Measurements from ENCODE around the gene TARS1. TPM values are rescaled to one million over a fixed set of nuclear protein-coding genes. Genes with fewer than 3 reads are reported as not detected.

Gene TARS1
- total and polyA plus RNA-seq, 5 donors from 2014 or later, result 46.7 to 71.3 (median 62.5) TPM

DNA sequence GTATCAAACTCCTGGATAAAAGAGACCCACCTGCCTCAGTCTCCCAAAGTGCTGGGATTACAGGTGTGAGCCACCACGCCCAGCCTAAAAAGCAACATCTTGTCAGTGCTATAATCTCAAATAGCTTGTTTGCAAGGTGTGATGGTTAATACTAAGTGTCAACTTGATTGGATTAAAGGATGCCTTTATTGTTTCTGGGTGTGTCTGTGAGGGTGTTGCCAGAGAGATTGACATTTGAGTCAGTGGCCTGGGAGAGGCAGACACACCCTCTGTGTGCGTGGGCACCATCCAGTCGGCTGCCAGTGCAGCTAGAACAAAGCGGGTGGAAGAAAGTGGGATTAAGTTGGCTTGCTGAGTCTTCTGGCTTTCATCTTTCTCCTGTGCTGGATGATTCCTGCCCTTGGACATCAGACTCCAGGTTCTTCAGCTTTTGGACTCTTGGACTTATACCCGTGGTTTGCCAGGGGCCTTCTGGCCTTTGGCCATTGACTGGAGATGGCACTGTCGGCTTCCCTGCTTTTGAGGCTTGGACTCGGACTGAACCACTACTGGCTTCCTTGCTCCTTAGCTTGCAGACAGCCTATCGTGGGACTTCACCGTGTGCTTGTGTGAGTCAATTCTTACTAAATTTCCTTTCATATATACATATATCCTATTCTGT is 28.1 kb downstream of the TARS1 start:
- H3K36me3 Mint-ChIP-seq, result peaks cover 58% of the 10 kb centered on the region
- Histone ChIP-seq H3K27ac (ENCODE audit: insufficient read depth, low read length, poor library complexity, severe bottlenecking) (no peak overlapping the region), H3K4me1 (ENCODE audit: control insufficient read depth, insufficient read depth, low read length, poor library complexity, severe bottlenecking) (no peaks in the 10 kb centered on the region), H3K9me3 (ENCODE audit: control insufficient read depth in 2 of 2, low read length in 2 of 2) (no peaks in the 10 kb centered on the region), H3K36me3 (ENCODE audit: control insufficient read depth, insufficient read depth, low read length) (peaks cover 71% of the 10 kb centered on the region), H3K27me3 (ENCODE audit: control insufficient read depth, insufficient read depth, low read length) (no peaks in the 10 kb centered on the region), H3K4me3 (ENCODE audit: low read depth, low read length) (no peak overlapping the region)
- ATAC-seq (ENCODE audit: low read depth in 2 of 2), result no peak
- no peaks in the 10 kb centered on the region for H3K27me3 Mint-ChIP-seq
- H3K9me3 Mint-ChIP-seq, result no peaks in the 10 kb centered on the region
- DNase-seq, result no peak
- H3K27ac Mint-ChIP-seq, result no peak overlapping the region
- no peaks in the 10 kb centered on the region for H3K4me1 Mint-ChIP-seq
- H3K4me3 Mint-ChIP-seq, result no peak overlapping the region

DNA sequence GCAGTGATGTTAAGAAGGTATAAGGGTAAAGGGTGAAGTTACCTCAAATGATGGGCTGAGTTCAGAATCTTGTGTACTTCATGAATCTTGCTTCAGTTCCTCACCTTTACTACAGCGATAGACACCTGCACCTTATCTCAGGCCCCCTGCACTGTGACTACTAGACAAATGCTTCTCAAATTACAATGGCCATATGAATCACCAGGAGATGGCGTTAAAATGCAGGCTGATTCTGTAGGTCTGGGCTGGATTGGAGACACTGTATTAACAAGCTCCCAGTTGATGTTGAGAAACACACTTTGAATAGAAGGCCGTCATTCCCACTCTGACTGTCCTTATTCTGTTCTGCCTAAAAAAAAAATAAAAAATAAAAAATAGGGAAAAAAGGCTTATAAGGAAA is 29.8 kb downstream of the TARS1 start:
- H3K27me3 Mint-ChIP-seq, result no peaks in the 10 kb centered on the region
- DNase-seq, result peak in 1 of 3 donors; percentile 24
- peaks cover 66% of the 10 kb centered on the region for H3K36me3 Mint-ChIP-seq
- H3K9me3 Mint-ChIP-seq, result peaks cover 0 to 8% (median 0%) of the 10 kb centered on the region in 7 donors
- Histone ChIP-seq H3K9me3 (ENCODE audit: control insufficient read depth in 2 of 2, low read length in 2 of 2) (no peaks in the 10 kb centered on the region), H3K27me3 (ENCODE audit: control insufficient read depth, insufficient read depth, low read length) (no peaks in the 10 kb centered on the region), H3K4me1 (ENCODE audit: control insufficient read depth, insufficient read depth, low read length, poor library complexity, severe bottlenecking) (no peaks in the 10 kb centered on the region), H3K4me3 (ENCODE audit: low read depth, low read length) (no peak overlapping the region), H3K27ac (ENCODE audit: insufficient read depth, low read length, poor library complexity, severe bottlenecking) (no peak overlapping the region), H3K36me3 (ENCODE audit: control insufficient read depth, insufficient read depth, low read length) (peaks cover 72% of the 10 kb centered on the region)
- H3K4me1 Mint-ChIP-seq, result no peaks in the 10 kb centered on the region
- H3K4me3 Mint-ChIP-seq, result no peak overlapping the region
- no peak overlapping the region for H3K27ac Mint-ChIP-seq
- no peak for ATAC-seq (ENCODE audit: low read depth in 2 of 2)

DNA sequence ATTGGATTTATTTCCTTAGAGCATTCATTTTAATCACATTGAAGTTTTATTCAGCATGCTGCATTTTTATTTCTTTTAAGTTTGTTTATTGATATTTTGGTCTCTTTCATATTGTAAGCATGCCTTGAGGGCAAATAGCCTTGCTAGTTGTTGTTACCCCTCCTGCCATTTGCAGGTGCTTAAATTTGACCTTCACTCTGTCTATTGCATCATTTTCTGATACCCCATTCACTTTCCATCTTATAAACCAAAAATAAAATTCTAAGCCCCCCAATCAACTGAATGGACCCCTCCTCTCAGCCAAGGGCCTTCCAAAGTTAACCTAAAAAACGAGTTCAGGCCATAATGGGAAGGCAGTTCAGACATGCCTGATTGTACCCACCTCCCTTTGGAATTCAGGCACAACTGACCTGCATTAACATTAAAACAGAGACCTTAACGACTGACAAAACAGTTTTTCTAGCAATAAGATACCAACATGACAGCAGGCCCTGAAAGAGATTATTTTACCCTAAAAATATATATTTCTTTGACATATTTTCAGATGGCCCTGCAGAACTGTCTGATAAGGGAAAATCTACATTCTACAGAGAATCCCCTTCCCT is 32.1 kb downstream of the TARS1 start:
- no peak overlapping the region for H3K4me3 ChIP-seq (ENCODE audit: low read depth, low read length)
- Mint-ChIP-seq H3K9me3 (peaks cover 0 to 8% (median 0%) of the 10 kb centered on the region in 7 donors), H3K27me3 (no peaks in the 10 kb centered on the region), H3K36me3 (peaks cover 71% of the 10 kb centered on the region), H3K27ac (no peak overlapping the region), H3K4me1 (no peaks in the 10 kb centered on the region), H3K4me3 (no peak overlapping the region)
- H3K36me3 ChIP-seq (ENCODE audit: control insufficient read depth, insufficient read depth, low read length), result peaks cover 55% of the 10 kb centered on the region
- no peaks in the 10 kb centered on the region for H3K9me3 ChIP-seq (ENCODE audit: control insufficient read depth in 2 of 2, low read length in 2 of 2)
- DNase-seq (no peak), ATAC-seq (ENCODE audit: low read depth in 2 of 2) (no peak)
- H3K27ac ChIP-seq (ENCODE audit: insufficient read depth, low read length, poor library complexity, severe bottlenecking), result no peak overlapping the region
- no peaks in the 10 kb centered on the region for H3K27me3 ChIP-seq (ENCODE audit: control insufficient read depth, insufficient read depth, low read length)
- no peaks in the 10 kb centered on the region for H3K4me1 ChIP-seq (ENCODE audit: control insufficient read depth, insufficient read depth, low read length, poor library complexity, severe bottlenecking)

DNA sequence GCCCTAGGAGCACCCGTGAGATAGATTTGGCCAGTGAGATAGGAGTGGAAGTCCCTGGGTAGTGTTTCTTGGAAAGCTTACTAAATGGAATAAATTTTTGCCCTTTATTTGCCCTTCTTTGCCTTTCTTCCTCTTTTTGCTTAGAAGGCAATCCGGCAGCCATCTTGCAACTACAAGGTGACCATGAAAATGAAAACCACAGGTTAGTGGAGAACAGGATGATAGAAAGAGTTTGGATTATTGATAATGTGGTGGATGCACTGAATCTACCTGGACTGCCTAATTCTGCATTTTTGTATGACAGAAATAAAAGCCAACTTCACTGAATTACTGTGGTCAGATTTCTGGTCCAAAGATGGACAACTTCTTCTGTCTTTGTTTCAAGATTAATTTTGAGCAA is 33.2 kb downstream of the TARS1 start:
- no peak for DNase-seq
- Mint-ChIP-seq H3K27ac (no peak overlapping the region), H3K4me3 (no peak overlapping the region), H3K9me3 (peaks cover 0 to 8% (median 0%) of the 10 kb centered on the region in 7 donors), H3K36me3 (peaks cover 67% of the 10 kb centered on the region), H3K4me1 (no peaks in the 10 kb centered on the region), H3K27me3 (no peaks in the 10 kb centered on the region)
- no peaks in the 10 kb centered on the region for H3K27me3 ChIP-seq (ENCODE audit: control insufficient read depth, insufficient read depth, low read length)
- no peak for ATAC-seq (ENCODE audit: low read depth in 2 of 2)
- H3K4me1 ChIP-seq (ENCODE audit: control insufficient read depth, insufficient read depth, low read length, poor library complexity, severe bottlenecking), result no peaks in the 10 kb centered on the region
- peaks cover 44% of the 10 kb centered on the region for H3K36me3 ChIP-seq (ENCODE audit: control insufficient read depth, insufficient read depth, low read length)
- H3K4me3 ChIP-seq (ENCODE audit: low read depth, low read length), result no peak overlapping the region
- H3K27ac ChIP-seq (ENCODE audit: insufficient read depth, low read length, poor library complexity, severe bottlenecking), result no peak overlapping the region
- no peaks in the 10 kb centered on the region for H3K9me3 ChIP-seq (ENCODE audit: control insufficient read depth in 2 of 2, low read length in 2 of 2)

DNA sequence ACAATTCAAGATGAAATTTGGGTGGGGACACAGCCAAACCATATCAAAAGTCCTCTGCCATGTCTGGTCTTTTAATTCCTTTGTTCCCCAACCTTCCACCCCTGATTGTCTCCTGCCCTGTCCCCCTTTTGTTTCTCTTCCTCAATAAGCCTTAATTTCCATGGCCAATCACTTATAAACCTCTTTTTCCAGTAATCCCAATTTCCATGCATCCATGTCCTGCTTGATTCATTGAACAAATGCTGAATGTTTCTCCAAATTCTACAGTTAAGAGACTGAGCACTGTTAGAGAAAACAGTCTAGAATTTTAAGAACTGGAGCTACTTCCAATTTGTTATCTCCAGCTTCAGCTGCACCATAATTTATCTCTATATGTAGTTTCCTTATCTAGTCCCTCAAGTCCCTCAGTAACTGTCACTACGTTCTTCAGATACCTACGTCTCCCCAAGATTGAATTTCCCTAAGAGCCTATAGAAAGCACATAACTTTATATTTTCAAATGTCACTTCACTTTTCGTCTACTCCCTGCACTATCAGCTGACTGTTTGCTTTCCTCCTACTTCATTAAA is 34.2 kb downstream of the TARS1 start:
- peaks cover 70% of the 10 kb centered on the region for H3K36me3 Mint-ChIP-seq
- H3K27ac ChIP-seq (ENCODE audit: insufficient read depth, low read length, poor library complexity, severe bottlenecking), result no peak overlapping the region

DNA sequence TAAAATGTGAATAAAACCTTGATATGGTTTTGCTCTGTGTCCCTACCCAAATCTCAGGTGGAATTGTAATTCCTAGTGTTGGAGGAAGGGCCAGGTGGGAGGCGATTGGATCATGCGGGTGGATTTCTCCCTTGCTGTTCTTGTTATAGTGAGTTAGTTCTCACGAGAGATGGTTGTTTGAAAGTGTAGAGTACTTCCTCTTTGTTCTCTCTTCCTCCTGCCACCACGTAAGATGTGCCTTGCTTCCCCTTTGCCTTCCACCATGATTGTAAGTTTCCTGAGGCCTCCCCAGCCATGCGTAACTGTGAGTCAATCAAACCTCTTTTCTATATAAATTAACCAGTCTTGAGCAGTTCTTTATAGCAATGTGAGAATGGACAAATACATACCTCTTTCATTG is 34.9 kb downstream of the TARS1 start:
- no peak for DNase-seq
- H3K9me3 Mint-ChIP-seq, result peaks cover 0 to 8% (median 0%) of the 10 kb centered on the region in 7 donors
- no peaks in the 10 kb centered on the region for H3K27me3 Mint-ChIP-seq
- no peak overlapping the region for H3K27ac Mint-ChIP-seq
- ATAC-seq (ENCODE audit: low read depth in 2 of 2), result no peak
- H3K27me3 ChIP-seq (ENCODE audit: control insufficient read depth, insufficient read depth, low read length), result no peaks in the 10 kb centered on the region
- H3K27ac ChIP-seq (ENCODE audit: insufficient read depth, low read length, poor library complexity, severe bottlenecking), result no peak overlapping the region
- H3K4me3 Mint-ChIP-seq, result no peak overlapping the region
- peaks cover 30% of the 10 kb centered on the region for H3K36me3 ChIP-seq (ENCODE audit: control insufficient read depth, insufficient read depth, low read length)
- peaks cover 63% of the 10 kb centered on the region for H3K36me3 Mint-ChIP-seq
- H3K4me3 ChIP-seq (ENCODE audit: low read depth, low read length), result no peak overlapping the region
- H3K9me3 ChIP-seq (ENCODE audit: control insufficient read depth in 2 of 2, low read length in 2 of 2), result no peaks in the 10 kb centered on the region
- H3K4me1 ChIP-seq (ENCODE audit: control insufficient read depth, insufficient read depth, low read length, poor library complexity, severe bottlenecking), result no peaks in the 10 kb centered on the region
- H3K4me1 Mint-ChIP-seq, result no peaks in the 10 kb centered on the region

More for the DNA sequence above, 34.2 kb downstream of the TARS1 start:
- H3K4me3 Mint-ChIP-seq, result no peak overlapping the region
- DNase-seq (no peak), ATAC-seq (ENCODE audit: low read depth in 2 of 2) (no peak)
- peaks cover 0 to 8% (median 0%) of the 10 kb centered on the region in 7 donors for H3K9me3 Mint-ChIP-seq
- H3K36me3 ChIP-seq (ENCODE audit: control insufficient read depth, insufficient read depth, low read length), result peaks cover 37% of the 10 kb centered on the region
- no peak overlapping the region for H3K4me3 ChIP-seq (ENCODE audit: low read depth, low read length)
- H3K4me1 Mint-ChIP-seq, result no peaks in the 10 kb centered on the region
- H3K27me3 Mint-ChIP-seq, result no peaks in the 10 kb centered on the region
- no peaks in the 10 kb centered on the region for H3K4me1 ChIP-seq (ENCODE audit: control insufficient read depth, insufficient read depth, low read length, poor library complexity, severe bottlenecking)
- H3K27ac Mint-ChIP-seq, result no peak overlapping the region
- H3K27me3 ChIP-seq (ENCODE audit: control insufficient read depth, insufficient read depth, low read length), result no peaks in the 10 kb centered on the region
- H3K9me3 ChIP-seq (ENCODE audit: control insufficient read depth in 2 of 2, low read length in 2 of 2), result no peaks in the 10 kb centered on the region

DNA sequence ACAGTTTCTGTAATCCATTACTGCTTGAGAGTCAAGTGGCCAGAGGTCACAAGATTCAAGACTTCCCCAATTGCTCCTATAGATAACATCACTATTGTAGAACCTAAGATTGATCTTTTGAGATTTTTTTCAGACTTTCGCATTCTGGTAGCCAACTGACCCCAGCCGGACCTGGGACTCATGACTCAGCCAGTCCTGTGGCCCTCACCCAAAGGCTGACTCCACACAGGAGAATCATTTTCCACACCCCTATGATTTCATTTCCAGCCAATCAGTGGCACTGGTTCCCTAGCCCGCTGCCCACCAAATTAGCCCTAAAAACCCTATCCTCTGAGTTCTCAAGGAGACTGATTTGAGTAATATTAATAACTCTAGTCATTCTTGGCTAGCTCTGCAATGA is 36.2 kb downstream of the TARS1 start:
- peaks cover 55% of the 10 kb centered on the region for H3K36me3 Mint-ChIP-seq

More for the DNA sequence above, 36.2 kb downstream of the TARS1 start:
- H3K27ac Mint-ChIP-seq, result no peak overlapping the region
- no peak for DNase-seq
- no peaks in the 10 kb centered on the region for H3K9me3 ChIP-seq (ENCODE audit: control insufficient read depth in 2 of 2, low read length in 2 of 2)
- peaks cover 0 to 8% (median 0%) of the 10 kb centered on the region in 7 donors for H3K9me3 Mint-ChIP-seq
- H3K27ac ChIP-seq (ENCODE audit: insufficient read depth, low read length, poor library complexity, severe bottlenecking), result no peak overlapping the region
- peaks cover 19% of the 10 kb centered on the region for H3K36me3 ChIP-seq (ENCODE audit: control insufficient read depth, insufficient read depth, low read length)
- H3K4me1 Mint-ChIP-seq, result no peaks in the 10 kb centered on the region
- H3K27me3 Mint-ChIP-seq, result no peaks in the 10 kb centered on the region
- ATAC-seq (ENCODE audit: low read depth in 2 of 2), result no peak
- no peaks in the 10 kb centered on the region for H3K27me3 ChIP-seq (ENCODE audit: control insufficient read depth, insufficient read depth, low read length)
- no peak overlapping the region for H3K4me3 ChIP-seq (ENCODE audit: low read depth, low read length)
- H3K4me1 ChIP-seq (ENCODE audit: control insufficient read depth, insufficient read depth, low read length, poor library complexity, severe bottlenecking), result no peaks in the 10 kb centered on the region
- H3K4me3 Mint-ChIP-seq, result no peak overlapping the region

Measured in CD4-positive, CD25-positive, alpha-beta regulatory T cell (primary cell).